ENCODE data around the gene EEF1AKMT4. TPM values are rescaled to one million over a fixed set of nuclear protein-coding genes. Genes with fewer than 3 reads are reported as not detected.

The EEF1AKMT4 gene
- total and polyA plus RNA-seq, 7 donors: 1.4 to 6.5 (median 3.9) TPM

- H3K4me1 ChIP-seq: peaks cover 0 to 25% (median 24%) of the 10 kb centered on the region in 4 donors
- H3K27me3 ChIP-seq: peaks cover 33 to 75% (median 57%) of the 10 kb centered on the region in 3 donors
- no peak overlapping the region for H3K4me3 ChIP-seq
- 45 to 53% methylated on average over 2 of the region's 2 CpGs for WGBS, 2 donors
- H3K36me3 ChIP-seq: no peaks in the 10 kb centered on the region
- no peak for DNase-seq
- intact Hi-C loops (cut with DNase I): no loop called here
- H3K27ac ChIP-seq: no peak overlapping the region
- TF ChIP-seq CTCF (IDR thresholded peaks at IDR 0.05) (peak; percentile 6 to 61 (median 50)), EP300 (IDR thresholded peaks at IDR 0.05) (no peak), POLR2A (IDR thresholded peaks at IDR 0.05) (no peak)
- no peaks in the 10 kb centered on the region for H3K9me3 ChIP-seq
Observed at GRCh38 chr3:184227481-184227935, 22.0 kb upstream of the EEF1AKMT4 start.

GRCh38 chr3:184228376-184229137 is 20.9 kb upstream of the EEF1AKMT4 start:
- peaks cover 33 to 86% (median 57%) of the 10 kb centered on the region in 3 donors for H3K27me3 ChIP-seq
- WGBS, 2 donors: 38% methylated on average over 12 of the region's 12 CpGs
- TF ChIP-seq POLR2AphosphoS5 (IDR thresholded peaks at IDR 0.05): no peak
- TF ChIP-seq POLR2A (IDR thresholded peaks at IDR 0.05): no peak
- TF ChIP-seq CTCF (IDR thresholded peaks at IDR 0.05): no peak
- TF ChIP-seq EP300 (IDR thresholded peaks at IDR 0.05): no peak
- H3K27ac ChIP-seq: no peak overlapping the region
- H3K4me3 ChIP-seq: peak overlapping the region in 3 of 4 donors; percentile 36 to 53 (median 52)
- no peak for DNase-seq
- intact Hi-C loops (cut with DNase I): no loop called here
- no peaks in the 10 kb centered on the region for H3K36me3 ChIP-seq
- H3K4me1 ChIP-seq: peaks cover 0 to 25% (median 24%) of the 10 kb centered on the region in 4 donors
- no peaks in the 10 kb centered on the region for H3K9me3 ChIP-seq

GRCh38 chr3:184229394-184230080 is 19.9 kb upstream of the EEF1AKMT4 start, which contains the start of gene VWA5B2:
Gene VWA5B2, plus strand, starts transcription at chr3:184229585. Its CDS starts 944 bp downstream, at chr3:184230529.
- H3K27ac ChIP-seq: no peak within 1 kb of the TSS
- peak within 1 kb of the TSS; percentile 17 to 53 (median 44) for H3K4me3 ChIP-seq
- peaks cover 0 to 25% (median 24%) of the 10 kb centered on the region in 4 donors for H3K4me1 ChIP-seq
- H3K27me3 ChIP-seq: peaks cover 33 to 88% (median 57%) of the 10 kb centered on the region in 3 donors
- no peaks in the 10 kb centered on the region for H3K9me3 ChIP-seq
- WGBS, 2 donors: 1% methylated on average over 66 of the region's 66 CpGs
- intact Hi-C loops (cut with DNase I): no loop called here
- H3K36me3 ChIP-seq: no peaks in the 10 kb centered on the region
- no peak for DNase-seq
- peak in 1 of 4 experiments; percentile 9 for TF ChIP-seq CTCF (IDR thresholded peaks at IDR 0.05)
- TF ChIP-seq EP300 (IDR thresholded peaks at IDR 0.05): no peak
- TF ChIP-seq POLR2AphosphoS5 (IDR thresholded peaks at IDR 0.05): no peak

GRCh38 chr3:184230081-184230602 is 19.3 kb upstream of the EEF1AKMT4 start:
- TF ChIP-seq CTCF (IDR thresholded peaks at IDR 0.05) (no peak), POLR2AphosphoS5 (IDR thresholded peaks at IDR 0.05) (no peak), EP300 (IDR thresholded peaks at IDR 0.05) (no peak), POLR2A (IDR thresholded peaks at IDR 0.05) (no peak)
- Histone ChIP-seq H3K27me3 (peaks cover 33 to 84% (median 57%) of the 10 kb centered on the region in 3 donors), H3K4me3 (peak overlapping the region in 3 of 4 donors; percentile 36 to 53 (median 52)), H3K4me1 (peaks cover 0 to 25% (median 24%) of the 10 kb centered on the region in 4 donors), H3K27ac (no peak overlapping the region), H3K9me3 (no peaks in the 10 kb centered on the region), H3K36me3 (no peaks in the 10 kb centered on the region)
- 1% methylated on average over 61 of the region's 61 CpGs for WGBS, 2 donors
- DNase-seq: no peak
- intact Hi-C loops (cut with DNase I): no loop called here
